Coronary artery (tissue), 2 donors: ENCODE results near the gene KRT16.
"Not testable (repeated sequence)": the region's sequence is repeated elsewhere in the genome, so short reads cannot be mapped to it uniquely, and the experiment has no call there.

ENCODE experiments used
- DNase-seq: peaks from one replicate; pipeline ENCODE4 v3.0.0-alpha.2; 2017; ENCODE audit warnings: low spot score
- H3K27ac ChIP-seq, 2 donors: fragments of 200-600 bp; sonication (generic); one replicate each; pipeline ENCODE4 v1.5.1; 2016 to 2019
- H3K4me3 ChIP-seq: fragments of 200-600 bp; sonication (generic); 2 replicates; pipeline ENCODE4 v1.5.1; 2016; ENCODE audit warnings: mild to moderate bottlenecking, moderate library complexity
- TF ChIP-seq, protein P1 (sequence below): fragments of 200-600 bp; sonication (generic); IDR thresholded peaks from one replicate; pipeline ENCODE4 v1.5.1; 2019; ENCODE audit warnings: antibody characterized with exemption

KRT16 gene

DNA sequence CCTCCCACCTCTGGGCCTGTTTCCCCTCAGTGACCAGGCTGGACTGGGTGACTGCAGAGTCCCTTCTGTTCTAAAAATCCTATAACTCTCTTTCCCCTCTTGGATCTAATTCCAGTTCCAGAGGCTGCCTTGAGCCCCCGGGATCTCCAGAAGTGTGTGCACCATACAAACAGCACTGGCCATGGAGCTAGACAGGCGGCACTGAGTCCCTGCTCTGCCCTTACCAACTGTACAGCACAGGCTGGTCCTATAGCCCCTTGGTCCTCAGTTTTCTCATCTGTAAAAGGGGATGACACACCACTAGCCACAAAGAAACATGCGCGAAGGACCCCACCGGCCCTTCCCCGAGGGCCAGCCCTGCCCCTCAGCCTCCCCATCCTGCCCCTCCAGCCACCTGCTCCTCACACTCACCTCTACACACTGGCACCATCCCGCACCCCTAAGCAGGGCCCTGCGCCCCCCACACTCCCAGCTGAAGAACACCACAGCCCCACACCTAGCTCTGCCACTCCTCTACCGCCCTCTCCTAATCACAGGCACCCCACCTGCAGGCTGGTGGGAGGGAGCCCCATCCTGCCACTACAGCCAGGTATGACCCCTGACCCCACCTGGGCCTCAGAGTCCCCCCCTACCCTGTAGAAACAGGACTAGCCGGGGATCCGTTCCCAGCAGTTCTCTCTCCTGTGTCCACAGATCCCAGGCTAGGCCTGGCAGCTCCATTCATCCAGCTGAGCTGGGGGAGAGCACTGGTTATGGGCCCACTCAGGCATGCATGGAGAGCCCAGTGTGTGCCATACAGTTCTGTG lies 913 bp upstream of the KRT16 start:
- H3K27ac ChIP-seq: peak overlapping the region in 1 of 2 donors; percentile 47
- no peak for DNase-seq
- TF ChIP-seq, protein P1, sequence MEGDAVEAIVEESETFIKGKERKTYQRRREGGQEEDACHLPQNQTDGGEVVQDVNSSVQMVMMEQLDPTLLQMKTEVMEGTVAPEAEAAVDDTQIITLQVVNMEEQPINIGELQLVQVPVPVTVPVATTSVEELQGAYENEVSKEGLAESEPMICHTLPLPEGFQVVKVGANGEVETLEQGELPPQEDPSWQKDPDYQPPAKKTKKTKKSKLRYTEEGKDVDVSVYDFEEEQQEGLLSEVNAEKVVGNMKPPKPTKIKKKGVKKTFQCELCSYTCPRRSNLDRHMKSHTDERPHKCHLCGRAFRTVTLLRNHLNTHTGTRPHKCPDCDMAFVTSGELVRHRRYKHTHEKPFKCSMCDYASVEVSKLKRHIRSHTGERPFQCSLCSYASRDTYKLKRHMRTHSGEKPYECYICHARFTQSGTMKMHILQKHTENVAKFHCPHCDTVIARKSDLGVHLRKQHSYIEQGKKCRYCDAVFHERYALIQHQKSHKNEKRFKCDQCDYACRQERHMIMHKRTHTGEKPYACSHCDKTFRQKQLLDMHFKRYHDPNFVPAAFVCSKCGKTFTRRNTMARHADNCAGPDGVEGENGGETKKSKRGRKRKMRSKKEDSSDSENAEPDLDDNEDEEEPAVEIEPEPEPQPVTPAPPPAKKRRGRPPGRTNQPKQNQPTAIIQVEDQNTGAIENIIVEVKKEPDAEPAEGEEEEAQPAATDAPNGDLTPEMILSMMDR: no peak
- H3K4me3 ChIP-seq: no peak overlapping the region

DNA sequence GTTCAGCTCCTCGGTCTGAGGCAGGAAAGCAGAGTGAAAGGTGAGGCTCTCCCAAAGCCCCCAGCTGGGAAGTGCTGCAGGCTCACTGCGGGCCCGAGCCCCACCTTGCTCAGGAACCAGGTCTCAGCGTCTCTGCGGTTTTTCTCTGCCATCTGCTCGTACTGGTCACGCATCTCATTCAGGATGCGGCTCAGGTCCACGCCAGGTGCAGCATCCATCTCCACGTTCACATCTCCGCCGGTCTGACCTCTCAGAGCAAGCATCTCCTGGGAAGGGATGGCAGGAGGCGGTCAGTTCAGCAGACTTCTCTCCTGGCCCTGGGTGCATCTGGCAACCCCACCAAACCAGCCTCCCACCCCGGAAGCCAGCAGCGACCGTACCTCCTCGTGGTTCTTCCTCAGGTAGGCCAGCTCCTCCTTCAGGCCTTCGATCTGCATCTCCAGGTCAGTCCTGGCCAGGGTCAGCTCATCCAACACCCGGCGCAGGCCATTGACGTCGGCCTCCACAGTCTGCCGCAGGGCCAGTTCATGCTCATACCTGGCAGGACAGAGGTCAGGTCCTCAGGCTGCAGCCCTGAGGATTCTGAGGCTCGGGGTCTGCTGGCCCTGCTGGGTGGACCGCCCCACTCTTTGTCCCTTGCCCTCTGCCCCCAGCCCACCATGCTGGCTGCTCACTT lies 1.5 kb downstream of the KRT16 start:
- Histone ChIP-seq H3K27ac (no peak overlapping the region), H3K4me3 (no peak overlapping the region)
- TF ChIP-seq, protein P1: no peak
- no peak for DNase-seq

- not testable (repeated sequence) for H3K4me3 ChIP-seq, H3K27ac ChIP-seq, DNase-seq
Measured at GRCh38 chr17:41610061-41610517, 2.5 kb downstream of the KRT16 start.

DNA sequence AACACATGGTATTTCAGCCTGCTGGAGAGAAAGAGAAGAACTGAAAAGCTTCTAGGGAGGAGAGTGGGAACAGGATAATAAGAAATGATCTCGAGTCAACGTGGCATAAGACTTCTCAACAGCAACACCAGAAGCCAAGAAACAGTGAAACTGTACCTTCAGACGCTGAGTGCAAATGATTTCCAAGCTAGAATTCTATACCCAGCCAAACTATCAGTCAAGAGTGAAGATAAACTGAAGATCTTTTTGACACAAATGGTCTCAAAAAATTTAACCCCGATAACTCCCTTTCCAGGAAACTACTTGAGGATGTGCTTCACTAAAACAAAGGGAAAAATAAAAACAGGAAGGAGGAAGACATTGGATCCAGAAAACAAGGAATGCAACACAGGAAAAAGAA lies 5.6 kb downstream of the KRT16 start:
- H3K4me3 ChIP-seq, H3K27ac ChIP-seq, DNase-seq: not testable (repeated sequence)

DNA sequence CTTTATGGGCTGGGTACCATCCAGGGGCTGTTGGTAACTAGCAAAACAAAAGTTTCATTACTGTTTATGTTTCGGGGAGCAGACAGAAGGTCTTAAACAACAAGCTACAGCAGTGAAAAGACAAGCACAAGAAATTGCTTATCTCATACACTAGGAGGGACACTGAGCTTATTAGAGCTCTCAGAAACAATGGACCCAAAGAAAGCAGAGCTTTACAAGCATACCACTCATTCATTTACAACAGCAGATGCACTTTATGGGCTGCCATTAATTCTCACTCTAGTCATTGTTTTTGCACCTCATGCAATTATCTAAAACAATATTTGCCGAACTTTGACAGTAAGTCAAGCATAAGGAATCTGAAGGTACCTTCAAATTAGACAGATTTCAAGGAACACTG lies 10.0 kb downstream of the KRT16 start:
- DNase-seq: no peak
- no peak overlapping the region for H3K27ac ChIP-seq
- TF ChIP-seq, protein P1: no peak
- H3K4me3 ChIP-seq: no peak overlapping the region

DNA sequence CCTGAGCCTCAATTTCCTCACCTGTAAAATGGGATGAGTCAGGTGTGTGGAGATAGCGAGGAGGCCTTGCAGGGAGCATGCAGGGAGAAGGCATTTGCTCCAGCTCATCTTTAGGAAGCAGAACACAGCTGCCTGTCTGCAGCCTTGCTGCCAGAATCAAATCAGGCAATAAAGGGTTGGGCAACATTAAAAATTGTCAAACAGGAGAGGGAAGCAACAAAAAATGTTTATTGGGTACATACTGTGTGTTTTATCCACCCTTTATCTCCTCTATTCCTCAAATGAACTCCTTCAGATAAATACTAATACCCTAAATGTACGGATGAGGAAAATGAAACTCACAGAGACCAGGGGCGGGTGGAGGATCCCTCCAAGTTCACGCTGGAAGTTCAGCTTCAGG lies 12.2 kb downstream of the KRT16 start:
- Histone ChIP-seq H3K27ac (no peak overlapping the region), H3K4me3 (no peak overlapping the region)
- no peak for DNase-seq
- TF ChIP-seq, protein P1: no peak

DNA sequence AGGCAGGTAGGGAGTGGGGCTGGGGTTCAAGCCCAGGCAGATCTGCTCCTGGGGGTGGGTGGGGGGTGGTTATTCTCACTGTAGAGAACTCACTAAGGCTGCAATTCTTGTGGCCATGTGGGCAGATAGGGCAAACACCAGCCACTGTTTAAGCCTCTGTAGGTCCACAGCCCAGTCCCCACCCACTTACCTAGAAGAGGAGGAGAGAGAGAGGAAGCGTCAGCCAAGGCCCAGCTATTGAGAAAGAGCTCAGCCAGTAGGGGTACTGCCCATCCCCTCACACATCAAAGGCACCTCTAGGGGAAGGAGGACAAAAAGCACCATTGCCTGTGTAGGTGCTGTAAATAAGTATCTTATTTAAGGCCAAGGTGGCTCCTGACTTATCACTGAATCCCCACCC lies 12.9 kb downstream of the KRT16 start:
- Histone ChIP-seq H3K4me3 (no peak overlapping the region), H3K27ac (no peak overlapping the region)
- no peak for DNase-seq
- TF ChIP-seq, protein P1: no peak

- Histone ChIP-seq H3K27ac (no peak overlapping the region), H3K4me3 (no peak overlapping the region)
- TF ChIP-seq, protein P1: no peak
- DNase-seq: no peak
Measured at GRCh38 chr17:41595585-41595984, 17.0 kb downstream of the KRT16 start.
